Measurements from ENCODE around the gene KCNMB4.

GRCh38 chr12:70469221-70469820, 103.2 kb downstream of the KCNMB4 start:
- no peak for TF ChIP-seq CTCF (IDR thresholded peaks at IDR 0.05)
- TF ChIP-seq POLR2A (IDR thresholded peaks at IDR 0.05): no peak

Measured in right lobe of liver (tissue), 4 donors.